ENCODE results near the gene CMC2. TPM values are rescaled to one million over a fixed set of nuclear protein-coding genes. Genes with fewer than 3 reads are reported as not detected.

CMC2 gene
- total and polyA plus RNA-seq, 2 of the 8 experiments (the other 6 are each of a cell fraction or from before 2014, with no cell fraction given), result 66.6 to 116 TPM

DNA sequence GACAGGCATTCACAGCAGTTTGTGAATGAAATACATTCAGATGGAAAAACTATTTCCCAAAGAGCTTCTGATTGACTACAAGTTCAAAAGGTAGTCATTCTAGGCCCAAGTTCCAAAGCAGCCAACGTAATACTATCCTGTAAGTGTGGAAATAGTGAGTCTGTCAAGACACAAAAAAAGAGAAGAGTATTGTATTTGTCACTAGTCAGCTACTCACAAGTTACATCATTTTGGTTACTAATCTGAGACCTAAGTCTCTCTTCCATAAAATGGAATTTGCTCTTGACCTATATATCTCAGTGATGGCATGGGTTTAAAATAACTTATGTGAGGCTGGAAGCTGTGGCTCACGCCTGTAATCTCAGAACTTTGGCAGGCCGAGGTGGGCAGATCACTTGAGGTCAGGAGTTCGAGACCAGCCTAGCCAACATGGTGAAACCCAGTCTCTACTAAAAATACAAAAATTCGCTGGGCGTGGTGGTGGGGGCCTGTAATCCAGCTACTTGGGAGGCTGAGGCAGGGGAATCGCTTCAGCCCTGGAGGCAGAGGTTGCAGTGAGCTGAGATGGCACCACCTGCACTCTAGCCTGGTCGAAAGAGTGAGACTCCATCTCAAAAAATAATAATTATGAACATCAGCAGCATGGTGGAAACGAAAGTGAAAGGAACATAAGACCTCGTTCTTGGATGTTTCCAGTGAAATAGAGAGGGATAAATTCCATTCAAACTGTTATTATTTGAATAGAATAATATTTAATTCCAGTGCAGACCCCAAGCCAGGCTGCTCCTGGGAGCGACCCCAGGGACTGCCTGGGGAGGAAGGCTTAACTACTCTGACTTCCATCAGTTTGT is 2.9 kb downstream of the CMC2 start:
- DNase-seq (ENCODE audit: low read depth in 1 of 2, low spot score in 2 of 2), result no peak
- no peak overlapping the region for H2BK20ac ChIP-seq (ENCODE audit: low read length)
- no peak overlapping the region for H3K23ac ChIP-seq (ENCODE audit: insufficient read length)
- CTCF ChIA-PET (ENCODE audit: partially characterized antibody), result interaction anchor here (0.6 to 7.1 kb wide), 19 partner anchors 11 to 720 kb away, joined by 3 to 83 read pairs (median 4); no protein-coding TSS in a partner anchor
- FAIRE-seq, result no peak
- peaks cover 14 to 82% of the 10 kb centered on the region in 2 experiments for H3K79me2 ChIP-seq (ENCODE audit: control insufficient read depth in 1 of 2, insufficient read depth in 2 of 2, low read length in 2 of 2)
- no peaks in the 10 kb centered on the region for H3K36me3 ChIP-seq (ENCODE audit: control insufficient read depth in 2 of 4, insufficient read depth in 4 of 4, low read length in 3 of 4)
- no peak overlapping the region; a peak in 1 of 4 replicates for H3K4me2 ChIP-seq (ENCODE audit: insufficient read depth in 1 of 2, low read depth in 2 of 2, low read length in 2 of 2)
- H3K56ac ChIP-seq (replicated peaks; ENCODE audit: insufficient read length, low read depth, low read length), result no peak overlapping the region
- H2BK5ac ChIP-seq (ENCODE audit: low read depth, low read length), result no peak overlapping the region
- POLR2A ChIA-PET (ENCODE audit: partially characterized antibody), result interaction anchor here (1.9 kb wide), 1 partner anchor 74 kb away, joined by 5 read pairs; the partner anchor contains the start of gene C16orf46
- no peak overlapping the region for H2AK5ac ChIP-seq (ENCODE audit: low read depth, low read length)
- H2BK12ac ChIP-seq (ENCODE audit: low read depth, low read length), result no peak overlapping the region
- H4K8ac ChIP-seq (ENCODE audit: extremely low read depth, insufficient read depth, low read length), result no peak overlapping the region
- H3K79me1 ChIP-seq (ENCODE audit: low read depth, low read length), result peaks cover 4% of the 10 kb centered on the region; the same call in 1 of the 2 replicates
- H2AFZ ChIP-seq (ENCODE audit: low read length), result no peak overlapping the region
- no peak overlapping the region for H3K9ac ChIP-seq (replicated peaks in 1 of 4; ENCODE audit: extremely low read depth in 1 of 4, low read depth in 3 of 4, low read length in 3 of 4)
- peaks cover 2 to 9% of the 10 kb centered on the region in 2 experiments for H4K20me1 ChIP-seq (replicated peaks in 1 of 2; ENCODE audit: control insufficient read depth in 1 of 2, insufficient read depth in 2 of 2, low read length in 2 of 2)
- no peak overlapping the region for H3K27ac ChIP-seq (ENCODE audit: low read depth, low read length)
- no peak overlapping the region for H3K4ac ChIP-seq (replicated peaks; ENCODE audit: insufficient read length, low read depth, low read length)
- no peaks in the 10 kb centered on the region for H3K9me3 ChIP-seq (ENCODE audit: insufficient read depth in 2 of 2, low read depth in 1 of 2, low read length in 1 of 2)
- H4K91ac ChIP-seq (replicated peaks; ENCODE audit: insufficient read length, low read length), result no peak overlapping the region
- H3K4me3 ChIP-seq (ENCODE audit: extremely low read depth in 1 of 4, insufficient read depth in 2 of 4, low read depth in 3 of 4, low read length in 4 of 4), result no peak overlapping the region
- H3K14ac ChIP-seq (ENCODE audit: insufficient read length), result no peak overlapping the region
- no peak overlapping the region for H2BK120ac ChIP-seq (replicated peaks; ENCODE audit: low read depth, low read length)
- 83% methylated on average over 11 of the region's 11 CpGs; no CpG with 5 or more reads in 1 of the 2 experiments for WGBS, 2 experiments (ENCODE audit: extremely low coverage in 1 of 2, insufficient coverage in 1 of 2, insufficient read length in 1 of 2, insufficient replicate concordance in 2 of 2, low coverage in 1 of 2, low lambda C conversion rate in 2 of 2, missing lambda C conversion rate in 1 of 2)
- no peak overlapping the region for H2BK15ac ChIP-seq (ENCODE audit: low read length)
- H4K5ac ChIP-seq (ENCODE audit: insufficient read length, low read depth, low read length), result no peak overlapping the region
- H3K4me1 ChIP-seq (replicated peaks in 1 of 4; ENCODE audit: control insufficient read depth in 3 of 4, insufficient read depth in 4 of 4, low read length in 3 of 4), result peaks cover 0 to 9% (median 2%) of the 10 kb centered on the region in 4 experiments; a peak in 2 of 7 replicates
- H3K27me3 ChIP-seq (replicated peaks in 1 of 4; ENCODE audit: control insufficient read depth in 3 of 4, extremely low read depth in 1 of 4, insufficient read depth in 3 of 4, low read length in 3 of 4), result no peaks in the 10 kb centered on the region
- H3K18ac ChIP-seq (ENCODE audit: extremely low read depth, low read length), result no peak overlapping the region
- H3K23me2 ChIP-seq (ENCODE audit: low read depth, low read length), result peaks cover 6% of the 10 kb centered on the region; the same call in 1 of the 2 replicates
- TF ChIP-seq GTF2F1 (IDR thresholded peaks at IDR 0.05; ENCODE audit: borderline replicate concordance, low read depth, low read length) (no peak), TAF1 (IDR thresholded peaks at IDR 0.05; ENCODE audit: low read depth, low read length) (no peak), NRF1 (IDR thresholded peaks at IDR 0.05; ENCODE audit: low read depth, low read length) (no peak), TCF12 (IDR thresholded peaks at IDR 0.05; ENCODE audit: low read depth, low read length) (no peak), ASH2L (IDR thresholded peaks at IDR 0.05; ENCODE audit: low read length) (no peak), SIN3A (conservative IDR thresholded peaks at IDR 0.05 in 1 of 2, IDR thresholded peaks at IDR 0.05 in 1 of 2; ENCODE audit: low read depth in 1 of 2, low read length in 2 of 2) (no peak), CHD1 (IDR thresholded peaks at IDR 0.05; ENCODE audit: low read depth, low read length) (no peak), RXRA (IDR thresholded peaks at IDR 0.05; ENCODE audit: insufficient read depth, low read depth, low read length) (no peak), SIX5 (IDR thresholded peaks at IDR 0.05; ENCODE audit: low read depth, low read length) (no peak), HDAC6 (IDR thresholded peaks at IDR 0.05; ENCODE audit: low read depth, low read length) (no peak), EGR1 (IDR thresholded peaks at IDR 0.05; ENCODE audit: borderline replicate concordance, low read depth, low read length) (no peak)
- TF ChIP-seq, protein P1, sequence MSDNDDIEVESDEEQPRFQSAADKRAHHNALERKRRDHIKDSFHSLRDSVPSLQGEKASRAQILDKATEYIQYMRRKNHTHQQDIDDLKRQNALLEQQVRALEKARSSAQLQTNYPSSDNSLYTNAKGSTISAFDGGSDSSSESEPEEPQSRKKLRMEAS (IDR thresholded peaks at IDR 0.05), result no peak
